Endothelial cell of umbilical vein (primary cell): ENCODE data around the gene DMD.

ENCODE experiments used
- POLR2A ChIP-seq: IDR thresholded peaks from 2 replicates; pipeline ENCODE4 v1.6.1; 2012; ENCODE audit warnings: low read depth, mild to moderate bottlenecking, control low read depth, low read length
- POLR2AphosphoS5 ChIP-seq: IDR thresholded peaks from 2 replicates; pipeline ENCODE4 v1.6.1; 2012; ENCODE audit warnings: low read depth, mild to moderate bottlenecking, control low read depth, low read length, moderate library complexity; ENCODE audit not compliant: insufficient read depth
- TF ChIP-seq, protein P1 (sequence below), 2 donors: IDR thresholded peaks; 1 replicate in 1 of 2; 2 replicates in 1 of 2; pipeline ENCODE4 v1.5.1; 2011; ENCODE audit warnings: low read length in 2 of 2, mild to moderate bottlenecking in 2 of 2, moderate library complexity in 2 of 2, control low read depth in 1 of 2, inconsistent platforms in 1 of 2, low read depth in 1 of 2; ENCODE audit not compliant: insufficient read depth in 1 of 2; ENCODE audit errors: extremely low read depth in 1 of 2

DNA sequence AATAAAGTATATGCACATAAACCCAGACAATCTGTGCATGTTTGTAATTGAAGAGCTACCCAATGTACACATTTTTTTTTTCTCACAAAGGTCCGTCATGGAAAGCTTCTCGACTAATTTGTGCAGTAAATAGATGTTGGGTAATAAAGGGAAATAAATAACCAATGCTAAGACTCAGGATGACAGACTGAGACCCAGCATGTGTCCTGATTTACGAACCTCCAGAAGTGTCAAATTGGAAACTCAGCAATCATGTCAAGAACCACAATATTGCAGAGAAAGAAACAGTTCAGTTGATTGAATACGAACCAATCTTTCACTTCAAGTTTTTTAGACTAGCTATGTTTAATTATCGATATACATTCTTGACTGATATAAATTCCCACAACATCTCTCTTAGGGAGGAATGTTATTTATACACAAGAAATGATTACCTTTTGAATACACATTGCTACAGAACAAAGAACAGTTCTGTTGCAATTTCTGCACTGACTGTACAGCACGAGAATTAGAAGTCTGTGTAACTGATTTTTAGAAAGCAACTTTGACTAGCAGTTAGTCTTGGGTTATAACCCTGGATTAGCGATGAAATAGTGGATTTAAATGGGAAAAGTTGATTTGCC is 1513.9 kb downstream of the DMD start:
- TF ChIP-seq POLR2A (no peak), POLR2AphosphoS5 (no peak)
- TF ChIP-seq, protein P1, sequence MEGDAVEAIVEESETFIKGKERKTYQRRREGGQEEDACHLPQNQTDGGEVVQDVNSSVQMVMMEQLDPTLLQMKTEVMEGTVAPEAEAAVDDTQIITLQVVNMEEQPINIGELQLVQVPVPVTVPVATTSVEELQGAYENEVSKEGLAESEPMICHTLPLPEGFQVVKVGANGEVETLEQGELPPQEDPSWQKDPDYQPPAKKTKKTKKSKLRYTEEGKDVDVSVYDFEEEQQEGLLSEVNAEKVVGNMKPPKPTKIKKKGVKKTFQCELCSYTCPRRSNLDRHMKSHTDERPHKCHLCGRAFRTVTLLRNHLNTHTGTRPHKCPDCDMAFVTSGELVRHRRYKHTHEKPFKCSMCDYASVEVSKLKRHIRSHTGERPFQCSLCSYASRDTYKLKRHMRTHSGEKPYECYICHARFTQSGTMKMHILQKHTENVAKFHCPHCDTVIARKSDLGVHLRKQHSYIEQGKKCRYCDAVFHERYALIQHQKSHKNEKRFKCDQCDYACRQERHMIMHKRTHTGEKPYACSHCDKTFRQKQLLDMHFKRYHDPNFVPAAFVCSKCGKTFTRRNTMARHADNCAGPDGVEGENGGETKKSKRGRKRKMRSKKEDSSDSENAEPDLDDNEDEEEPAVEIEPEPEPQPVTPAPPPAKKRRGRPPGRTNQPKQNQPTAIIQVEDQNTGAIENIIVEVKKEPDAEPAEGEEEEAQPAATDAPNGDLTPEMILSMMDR (IDR thresholded peaks at IDR 0.05; ENCODE audit: extremely low read depth in 1 of 2, insufficient read depth in 1 of 2, low read depth in 1 of 2, low read length in 2 of 2), result no peak
